HTR-8/SVneo (cell line): ENCODE measurements around the gene VMO1.

ENCODE experiments used
- DNase-seq: peaks from one replicate; pipeline ENCODE4 v3.0.0; 2011; ENCODE audit warnings: low spot score, mixed read lengths; ENCODE audit not compliant: insufficient read length
- FAIRE-seq: peaks from 2 replicates; lab custom pipeline; 2011; peaks lifted over from hg19 to GRCh38; lab: Jason Lieb, UNC

VMO1 gene

GRCh38 chr17:4802228-4802627, 16.1 kb upstream of the VMO1 start, which contains the start of gene C17orf114:
TSS of gene C17orf114 (minus strand) at chr17:4802328.
- FAIRE-seq (no peak), DNase-seq (no peak)

DNA sequence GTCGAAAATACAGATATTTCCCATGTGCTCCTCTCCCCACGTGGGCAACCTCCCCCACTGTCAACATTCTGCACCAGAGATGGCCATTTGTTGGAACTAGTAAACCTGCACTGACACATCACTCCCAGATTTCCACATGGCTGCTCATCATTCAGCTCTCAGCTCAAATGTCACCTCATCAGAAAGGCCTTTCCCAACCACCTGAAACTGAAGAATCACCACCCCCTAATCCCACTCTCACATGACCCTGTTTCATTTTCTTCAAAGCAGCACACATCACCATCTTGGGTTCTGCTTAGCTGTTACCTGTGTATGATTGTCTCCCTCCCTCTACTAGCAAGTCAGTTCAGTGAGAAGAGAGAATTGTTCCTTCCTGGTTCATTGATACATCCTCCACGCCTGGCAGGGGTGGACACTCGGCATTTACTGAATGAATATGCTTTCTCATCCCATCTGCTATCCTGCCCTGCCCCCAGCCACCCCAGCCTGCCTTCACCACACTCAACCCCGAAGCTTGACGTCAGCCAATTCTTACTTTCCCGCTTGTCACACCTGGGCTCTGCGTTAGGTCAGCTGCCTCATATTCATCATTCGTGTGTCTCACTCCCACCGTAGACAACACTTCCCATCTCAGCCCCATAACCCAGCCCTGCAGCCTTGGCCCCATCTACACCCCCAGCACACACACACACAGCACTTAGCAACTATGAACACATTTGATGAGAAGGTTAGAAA, 14.5 kb upstream of the VMO1 start:
- DNase-seq, result no peak
- peak; percentile 83 for FAIRE-seq

- DNase-seq (peak; percentile 54), FAIRE-seq (no peak)
These were observed 10.4 kb upstream of the VMO1 start for GRCh38 chr17:4796552-4796920.

DNA sequence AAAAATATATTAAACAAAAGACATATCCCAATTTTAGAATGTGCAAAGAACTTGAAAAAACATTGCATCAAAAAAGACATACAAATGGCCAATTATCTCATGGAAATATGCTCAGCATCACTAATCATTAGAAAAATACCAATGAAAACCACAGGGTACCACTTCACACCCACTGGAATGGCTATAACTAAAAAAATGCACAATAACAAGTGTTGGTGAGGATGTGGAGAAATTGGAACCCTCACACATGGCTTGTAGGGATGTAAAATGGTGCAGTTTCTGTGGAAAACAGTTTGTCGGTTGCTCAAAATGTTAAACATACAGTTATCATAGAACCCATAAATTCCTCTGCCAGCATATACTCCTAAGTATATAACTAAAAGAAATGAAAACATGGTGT, 9.0 kb upstream of the VMO1 start:
- no peak for FAIRE-seq
- no peak for DNase-seq

DNA sequence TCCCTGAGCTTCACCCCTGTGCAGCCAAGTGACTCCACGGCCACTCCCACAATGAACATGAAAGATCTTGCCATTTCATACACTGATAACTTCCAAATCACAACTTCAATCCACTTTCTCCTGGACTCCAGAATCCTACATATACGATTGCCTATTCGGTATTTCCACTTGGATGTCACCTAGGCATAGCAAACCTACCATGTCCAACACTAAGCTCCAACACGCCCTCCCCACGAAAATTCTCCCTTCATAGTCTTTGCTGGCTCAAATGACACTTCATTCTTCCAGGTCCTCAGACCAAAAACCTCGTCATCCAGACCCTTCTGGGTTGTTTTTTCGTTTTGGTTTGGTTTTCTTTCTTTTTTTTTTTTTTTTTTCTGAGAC, 4.5 kb upstream of the VMO1 start:
- DNase-seq (no peak), FAIRE-seq (no peak)

- FAIRE-seq, result peak; percentile 93
- DNase-seq, result peak; percentile 90
These were observed 4.0 kb upstream of the VMO1 start for GRCh38 chr17:4789951-4790704.

DNA sequence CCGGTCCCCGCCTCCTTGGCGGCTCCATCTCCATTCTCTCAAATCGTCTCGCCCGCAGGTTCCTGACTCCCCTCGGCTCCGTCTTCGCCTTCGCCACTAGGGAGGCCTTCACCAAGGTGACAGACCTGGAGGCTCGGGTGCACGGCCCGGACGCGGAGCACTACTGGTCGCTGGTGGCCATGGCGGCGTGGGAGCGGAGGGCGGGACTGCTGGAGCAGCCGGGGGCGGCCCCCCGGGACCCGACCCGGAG, 3.5 kb upstream of the VMO1 start:
- DNase-seq (peak; percentile 83), FAIRE-seq (no peak)

DNA sequence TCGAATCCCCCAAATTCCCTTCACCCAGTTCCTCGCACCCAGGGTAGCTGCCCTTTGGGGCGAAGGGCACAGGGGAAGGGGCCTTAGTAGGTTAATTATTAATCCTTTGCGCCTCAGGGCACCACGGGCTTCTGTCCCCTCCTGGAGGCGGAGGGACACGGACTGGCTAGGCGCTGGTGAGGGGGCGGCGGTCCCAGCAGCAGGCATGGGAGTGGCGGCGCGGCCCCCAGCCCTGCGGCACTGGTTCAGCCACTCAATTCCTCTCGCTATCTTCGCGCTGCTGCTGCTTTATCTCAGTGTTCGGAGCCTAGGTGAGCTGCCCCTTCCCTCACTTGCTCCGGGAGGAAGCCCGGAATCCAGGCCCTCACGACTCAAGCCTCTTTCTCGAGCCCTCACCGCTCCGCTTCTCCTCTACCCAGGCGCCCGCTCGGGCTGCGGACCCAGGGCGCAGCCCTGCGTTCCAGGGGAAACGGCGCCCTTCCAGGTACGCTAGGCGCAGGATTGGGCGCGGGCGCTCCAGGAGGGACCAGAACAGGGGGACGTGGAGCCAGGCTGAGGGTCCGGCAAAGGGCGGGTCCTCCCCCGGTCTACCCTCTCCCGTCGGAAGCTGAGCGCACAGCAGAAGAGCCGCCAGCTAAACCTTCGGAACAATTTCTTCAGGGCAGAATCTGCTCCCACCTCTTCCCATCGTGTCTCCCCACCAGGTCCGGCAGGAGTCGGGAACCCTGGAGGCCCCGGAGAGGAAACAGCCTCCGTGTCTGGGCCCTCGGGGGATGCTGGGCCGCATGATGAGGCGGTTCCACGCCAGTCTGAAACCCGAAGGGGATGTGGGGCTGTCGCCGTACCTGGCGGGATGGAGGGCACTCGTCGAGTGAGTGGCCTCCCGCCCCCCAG, 2.9 kb upstream of the VMO1 start, which contains the start of gene GLTPD2:
GLTPD2 (plus strand) TSS at position 158 of the 894 bp plus-strand sequence; CDS start at position 206, 48 bp downstream.
- DNase-seq (no peak), FAIRE-seq (no peak)

- DNase-seq (no peak), FAIRE-seq (no peak)
These were observed 2.1 kb upstream of the VMO1 start for GRCh38 chr17:4788159-4788806.

DNA sequence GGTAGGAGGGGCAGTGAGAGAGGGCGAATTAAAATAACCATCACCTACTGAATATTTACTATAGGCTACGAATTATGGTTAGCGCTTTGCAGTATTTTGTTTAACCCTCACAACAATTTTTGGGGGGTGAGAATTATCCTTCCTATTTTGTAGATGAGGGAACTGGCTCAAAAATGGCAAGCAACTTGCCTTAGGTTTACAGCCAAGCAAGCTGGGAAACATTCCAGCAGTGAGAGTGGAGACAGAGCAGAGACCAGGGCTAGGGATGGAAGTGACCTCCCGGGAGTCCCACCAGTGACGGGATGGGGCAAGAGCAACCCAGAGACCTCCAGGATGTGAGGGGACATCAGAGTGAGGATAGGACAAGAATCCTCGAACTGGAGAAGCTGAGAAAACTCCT, 352 bp upstream of the VMO1 start:
- no peak for DNase-seq
- FAIRE-seq, result no peak

DNA sequence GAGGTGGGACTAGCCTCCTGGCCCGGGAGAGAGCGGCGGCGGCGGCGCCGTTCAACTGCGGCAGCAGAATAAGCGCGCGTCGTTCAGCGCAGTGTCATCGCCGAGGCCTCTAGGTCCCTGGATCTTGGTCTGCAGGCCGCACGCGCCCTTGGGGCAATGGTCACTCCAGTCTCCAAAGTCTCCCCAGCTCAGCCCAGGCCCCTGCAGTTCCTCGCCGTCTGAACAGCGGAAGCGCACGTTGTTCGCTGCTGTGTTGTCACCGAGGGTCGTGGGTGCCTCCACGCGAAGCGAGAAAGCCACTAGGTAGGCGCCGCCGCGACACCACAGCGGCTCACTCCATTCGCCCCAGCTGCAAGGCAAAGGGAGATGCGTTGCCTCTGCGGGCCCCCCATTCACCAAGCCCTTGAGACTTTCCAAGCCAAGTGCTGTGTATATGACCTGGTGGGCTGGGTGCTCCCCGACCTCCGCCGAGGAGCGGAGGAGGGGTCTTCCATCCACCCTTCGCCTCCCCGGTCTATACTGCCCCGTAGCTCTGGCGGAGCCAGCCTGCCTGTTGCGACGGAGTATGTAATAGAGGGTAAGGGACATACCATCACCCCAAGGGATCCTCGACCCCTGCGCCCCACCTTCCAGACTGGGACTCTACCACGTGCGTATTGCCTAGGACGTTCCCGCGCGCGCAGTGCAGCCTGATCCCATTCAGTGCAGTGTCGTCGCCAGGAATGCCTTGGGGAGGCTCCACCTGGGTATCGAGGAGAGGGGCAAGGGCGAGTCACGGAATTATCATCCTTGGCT, 656 bp downstream of the VMO1 start:
- DNase-seq (no peak), FAIRE-seq (no peak)

- FAIRE-seq (no peak), DNase-seq (no peak)
These were observed 3.5 kb downstream of the VMO1 start for GRCh38 chr17:4782652-4783051.

DNA sequence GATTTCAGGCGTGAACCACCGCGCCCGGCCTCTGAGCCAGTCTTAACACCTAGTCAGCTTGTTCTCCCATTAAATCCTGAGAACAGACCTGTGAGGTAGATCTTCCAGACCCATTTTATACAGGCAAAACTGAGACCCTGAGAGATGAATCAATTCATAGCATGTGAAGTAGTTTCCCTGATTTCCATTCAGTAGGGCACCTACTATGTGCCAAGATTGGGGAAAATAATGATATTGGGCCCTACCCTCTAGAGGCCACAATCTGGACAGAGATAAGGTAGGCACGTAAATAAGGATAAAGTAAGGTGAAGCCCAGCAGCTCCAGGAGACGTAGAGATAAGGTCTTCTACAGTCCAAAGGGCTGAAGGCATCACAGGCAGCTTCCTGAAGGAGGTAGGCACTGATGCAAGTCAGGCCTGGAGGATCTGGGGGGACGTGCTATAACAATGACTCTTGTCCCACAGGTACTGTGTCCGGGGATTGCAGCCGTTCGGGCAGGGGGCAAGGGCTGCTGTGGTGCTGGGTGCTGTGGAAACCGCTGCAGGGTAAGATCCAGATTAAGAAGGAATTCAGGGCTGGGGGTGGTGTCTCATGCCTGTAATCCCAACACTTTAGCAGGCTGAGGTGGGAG, 5.7 kb downstream of the VMO1 start:
- no peak for FAIRE-seq

DNA sequence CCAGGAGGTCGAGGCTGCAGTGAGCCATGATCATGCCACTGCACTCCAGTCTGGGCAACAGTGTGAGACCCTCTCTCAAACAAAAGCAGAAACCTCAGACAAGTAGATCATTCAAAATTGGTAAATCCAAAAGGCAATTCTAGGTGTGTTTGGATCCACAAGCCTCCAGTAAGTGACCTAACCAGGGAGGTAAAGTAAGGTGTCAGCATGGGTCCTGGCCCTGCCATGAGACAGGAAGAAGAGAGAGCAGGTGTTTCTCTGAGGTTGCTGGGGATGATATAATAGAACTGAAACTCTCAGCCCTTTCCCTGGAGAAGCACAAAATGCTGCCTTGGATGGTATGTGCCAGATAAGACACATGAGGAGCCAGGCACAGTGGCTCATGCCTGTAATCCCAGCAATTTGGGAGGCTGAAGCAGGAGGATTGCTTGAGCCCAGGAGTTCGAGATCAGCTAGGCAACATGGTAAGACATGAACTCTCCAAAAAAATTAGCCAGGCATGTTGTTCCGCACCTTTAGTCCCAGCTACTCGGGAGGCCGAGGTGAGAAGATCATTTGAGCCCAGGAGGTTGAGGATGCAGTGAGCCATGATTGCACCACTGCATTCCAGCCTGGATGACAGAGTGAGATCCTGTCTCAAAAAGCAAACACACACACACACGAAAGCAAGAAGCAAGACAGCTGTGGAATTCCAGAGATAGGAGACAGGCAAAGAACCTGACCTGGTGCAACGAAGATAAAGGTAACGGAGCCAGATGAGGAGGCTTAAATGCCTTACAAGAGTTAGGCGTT, 8.0 kb downstream of the VMO1 start:
- DNase-seq, result no peak
- no peak for FAIRE-seq

More for the DNA sequence above, 5.7 kb downstream of the VMO1 start:
- no peak for DNase-seq

GRCh38 chr17:4772235-4772613, 13.9 kb downstream of the VMO1 start:
- no peak for DNase-seq

DNA sequence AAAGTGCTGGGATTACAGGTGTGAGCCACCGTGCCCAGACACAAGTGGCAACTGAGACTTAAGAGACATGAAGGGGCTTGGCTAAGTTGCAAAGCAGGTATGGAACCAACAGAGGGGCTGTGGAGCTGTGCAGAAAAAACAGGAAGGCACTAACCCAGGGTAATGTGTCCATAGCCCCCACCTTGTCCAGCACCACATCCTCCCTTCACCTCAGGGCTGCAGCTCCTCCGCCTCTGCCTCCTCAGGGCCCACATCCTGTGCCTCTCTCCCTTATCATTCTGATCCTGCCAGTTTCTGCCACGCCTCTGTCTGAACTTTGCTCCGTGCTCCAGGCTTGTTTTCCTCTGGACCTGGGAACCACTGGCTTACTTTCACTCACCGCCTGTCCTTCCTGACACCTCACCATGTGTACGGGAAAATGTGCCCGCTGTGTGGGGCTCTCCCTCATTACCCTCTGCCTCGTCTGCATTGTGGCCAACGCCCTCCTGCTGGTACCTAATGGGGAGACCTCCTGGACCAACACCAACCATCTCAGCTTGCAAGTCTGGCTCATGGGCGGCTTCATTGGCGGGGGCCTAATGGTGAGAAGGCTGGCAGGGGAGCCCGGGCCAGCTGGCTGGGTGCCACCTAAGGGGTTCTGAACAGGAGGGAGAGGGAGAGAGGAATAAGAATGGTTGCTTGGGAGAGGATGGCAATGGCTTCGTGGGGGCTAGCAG, 14.5 kb downstream of the VMO1 start, which contains the start of gene TM4SF5:
TM4SF5 (plus strand) TSS at position 368 of the 716 bp plus-strand sequence; CDS start at position 405, 37 bp downstream.
- DNase-seq (no peak), FAIRE-seq (peak; percentile 28)

More at GRCh38 chr17:4772235-4772613, 13.9 kb downstream of the VMO1 start:
- FAIRE-seq, result no peak

GRCh38 chr17:4769628-4770027, 16.5 kb downstream of the VMO1 start:
- DNase-seq (no peak), FAIRE-seq (no peak)

- no peak for DNase-seq
- FAIRE-seq, result no peak
These were observed 17.9 kb downstream of the VMO1 start for GRCh38 chr17:4768298-4768697.
